ENCODE data around the gene TMEM244.

Gene TMEM244

DNA sequence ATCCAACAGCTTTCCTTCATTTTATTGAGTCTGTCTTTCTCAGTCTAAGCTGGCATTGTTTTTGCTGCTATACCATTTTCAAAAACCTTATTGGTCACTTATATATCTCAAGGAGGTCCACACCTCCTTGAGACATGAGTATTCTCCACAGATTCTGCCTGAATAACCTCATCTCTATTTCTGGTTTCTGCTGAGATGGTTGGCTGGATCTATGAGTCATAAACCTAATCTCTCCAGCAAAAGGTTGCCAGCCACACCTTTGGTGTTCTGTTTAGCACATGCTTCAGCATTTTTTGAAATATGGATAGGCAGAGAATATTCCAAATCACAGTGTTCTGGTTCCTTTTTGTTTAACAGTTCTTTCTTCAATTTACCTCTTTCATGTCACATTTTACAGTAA, 40.8 kb upstream of the TMEM244 start:
- CTCF ChIA-PET: interaction anchor here (1.9 to 2.0 kb wide), 2 partner anchors 8 to 304 kb away, joined by 5 to 7 read pairs; no protein-coding TSS in a partner anchor

DNA sequence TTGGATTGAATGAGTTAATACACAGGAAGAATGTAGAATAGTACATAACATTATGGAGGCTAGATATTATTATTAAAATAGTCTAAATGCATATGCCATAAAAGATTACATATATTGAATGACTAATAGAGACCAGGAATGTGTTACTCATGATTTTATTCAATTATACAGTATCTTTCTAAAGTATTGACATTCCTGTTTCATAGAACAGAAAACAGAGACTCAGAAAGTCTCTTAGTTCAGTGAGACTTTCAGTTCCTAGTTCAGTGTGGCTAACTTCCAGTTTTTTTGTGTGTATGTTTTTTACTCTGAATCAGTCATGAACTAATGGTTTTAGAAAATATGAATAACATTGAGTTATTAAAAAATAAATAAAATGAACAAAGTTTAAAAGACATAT, 34.6 kb upstream of the TMEM244 start:
- ChIA-PET POLR2A (no interaction called here), CTCF (interaction anchor here (0.7 to 3.2 kb wide), 7 partner anchors 8 to 947 kb away, joined by 3 to 13 read pairs (median 5); no protein-coding TSS in a partner anchor)
- H3K4me3 ChIP-seq (ENCODE audit: low read depth, low read length): no peak overlapping the region
- TF ChIP-seq, protein P1, sequence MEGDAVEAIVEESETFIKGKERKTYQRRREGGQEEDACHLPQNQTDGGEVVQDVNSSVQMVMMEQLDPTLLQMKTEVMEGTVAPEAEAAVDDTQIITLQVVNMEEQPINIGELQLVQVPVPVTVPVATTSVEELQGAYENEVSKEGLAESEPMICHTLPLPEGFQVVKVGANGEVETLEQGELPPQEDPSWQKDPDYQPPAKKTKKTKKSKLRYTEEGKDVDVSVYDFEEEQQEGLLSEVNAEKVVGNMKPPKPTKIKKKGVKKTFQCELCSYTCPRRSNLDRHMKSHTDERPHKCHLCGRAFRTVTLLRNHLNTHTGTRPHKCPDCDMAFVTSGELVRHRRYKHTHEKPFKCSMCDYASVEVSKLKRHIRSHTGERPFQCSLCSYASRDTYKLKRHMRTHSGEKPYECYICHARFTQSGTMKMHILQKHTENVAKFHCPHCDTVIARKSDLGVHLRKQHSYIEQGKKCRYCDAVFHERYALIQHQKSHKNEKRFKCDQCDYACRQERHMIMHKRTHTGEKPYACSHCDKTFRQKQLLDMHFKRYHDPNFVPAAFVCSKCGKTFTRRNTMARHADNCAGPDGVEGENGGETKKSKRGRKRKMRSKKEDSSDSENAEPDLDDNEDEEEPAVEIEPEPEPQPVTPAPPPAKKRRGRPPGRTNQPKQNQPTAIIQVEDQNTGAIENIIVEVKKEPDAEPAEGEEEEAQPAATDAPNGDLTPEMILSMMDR (IDR thresholded peaks at IDR 0.05; ENCODE audit: insufficient read depth, low read length, missing control alignments): no peak
- no peak for DNase-seq (ENCODE audit: low read depth, low spot score)

More for the DNA sequence above, 40.8 kb upstream of the TMEM244 start:
- POLR2A ChIA-PET: no interaction called here
- no peak for DNase-seq (ENCODE audit: low read depth, low spot score)
- TF ChIP-seq, protein P1 (IDR thresholded peaks at IDR 0.05; ENCODE audit: insufficient read depth, low read length, missing control alignments): no peak
- H3K4me3 ChIP-seq (ENCODE audit: low read depth, low read length): no peak overlapping the region

GRCh38 chr6:129894921-129895320, 33.8 kb upstream of the TMEM244 start:
- ChIA-PET CTCF (interaction anchor here (1.0 to 3.2 kb wide), 7 partner anchors 8 to 948 kb away, joined by 3 to 13 read pairs (median 6); no protein-coding TSS in a partner anchor), POLR2A (no interaction called here)
- DNase-seq (ENCODE audit: low read depth, low spot score): no peak
- no peak overlapping the region for H3K4me3 ChIP-seq (ENCODE audit: low read depth, low read length)
- TF ChIP-seq, protein P1 (IDR thresholded peaks at IDR 0.05; ENCODE audit: insufficient read depth, low read length, missing control alignments): no peak

DNA sequence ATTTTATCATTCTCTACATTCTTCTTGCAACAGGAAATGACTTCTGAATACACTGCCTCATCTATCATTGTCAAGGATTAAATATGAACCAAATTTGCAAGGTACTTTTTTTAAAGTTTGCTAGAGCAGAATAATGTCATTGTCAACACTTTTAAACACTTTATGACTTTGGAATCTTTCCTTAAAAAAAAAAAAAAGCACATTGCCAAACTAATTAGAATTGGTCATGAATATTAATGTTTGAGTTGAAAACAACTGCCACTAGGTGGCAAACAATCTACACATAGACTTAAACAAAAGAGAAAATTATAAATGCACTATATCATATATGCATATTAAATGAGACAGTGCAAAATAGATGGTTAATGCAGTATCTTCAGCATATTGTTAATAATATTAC, 32.5 kb upstream of the TMEM244 start:
- no peak for DNase-seq (ENCODE audit: low read depth, low spot score)
- no peak overlapping the region for H3K4me3 ChIP-seq (ENCODE audit: low read depth, low read length)
- ChIA-PET POLR2A (no interaction called here), CTCF (interaction anchor here (0.8 to 3.2 kb wide), 16 partner anchors 9 to 296 kb away, joined by 3 to 13 read pairs (median 5); no protein-coding TSS in a partner anchor)
- TF ChIP-seq, protein P1 (IDR thresholded peaks at IDR 0.05; ENCODE audit: insufficient read depth, low read length, missing control alignments): peak; percentile 9

DNA sequence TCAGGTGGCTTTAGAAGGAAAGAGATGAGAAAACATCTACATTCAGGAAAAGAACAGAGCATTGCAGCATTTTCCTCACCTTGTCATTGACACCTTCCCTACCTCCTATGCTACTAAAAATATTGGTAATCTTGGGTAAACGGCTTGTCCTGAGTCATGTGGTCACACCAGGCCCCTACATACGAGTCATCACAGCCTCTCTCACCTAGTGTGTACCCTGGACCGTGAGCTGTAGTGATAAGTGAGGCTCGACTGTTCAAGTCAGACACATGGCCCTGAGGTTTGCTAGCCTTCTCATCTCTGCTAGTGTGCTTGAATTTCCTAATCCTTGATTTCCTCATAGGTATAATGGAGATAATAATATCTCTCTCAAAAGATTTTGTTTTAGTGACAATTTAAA, 29.6 kb upstream of the TMEM244 start:
- DNase-seq (ENCODE audit: low read depth, low spot score): no peak
- POLR2A ChIA-PET: no interaction called here
- no peak overlapping the region for H3K4me3 ChIP-seq (ENCODE audit: low read depth, low read length)
- TF ChIP-seq, protein P1 (IDR thresholded peaks at IDR 0.05; ENCODE audit: insufficient read depth, low read length, missing control alignments): no peak
- CTCF ChIA-PET: interaction anchor here (1.1 to 3.3 kb wide), 3 partner anchors 131 to 293 kb away, joined by 3 to 10 read pairs (median 5); no protein-coding TSS in a partner anchor

DNA sequence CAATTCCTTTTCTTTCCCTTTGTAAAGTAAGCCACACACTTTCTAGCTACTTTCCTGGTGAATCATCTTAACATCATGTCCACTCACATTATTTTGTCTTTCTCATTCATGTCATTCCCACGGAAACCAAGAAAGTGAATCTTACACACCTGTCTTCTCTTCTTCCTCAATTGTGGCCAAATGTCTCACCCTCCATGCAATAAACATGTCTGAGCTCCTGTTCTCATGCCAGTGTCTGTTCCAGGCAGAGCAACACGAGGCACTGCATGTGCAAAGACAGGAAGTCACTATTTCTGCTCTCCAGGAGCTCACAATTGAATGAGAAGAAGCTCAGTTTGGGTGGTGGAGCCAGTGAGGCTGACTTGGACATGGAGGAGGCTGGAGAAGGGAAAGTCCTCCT, 29.0 kb upstream of the TMEM244 start:
- TF ChIP-seq, protein P1 (IDR thresholded peaks at IDR 0.05; ENCODE audit: insufficient read depth, low read length, missing control alignments): no peak
- CTCF ChIA-PET: interaction anchor here (1.1 to 3.3 kb wide), 5 partner anchors 48 to 292 kb away, joined by 3 to 10 read pairs (median 7); no protein-coding TSS in a partner anchor
- POLR2A ChIA-PET: no interaction called here
- DNase-seq (ENCODE audit: low read depth, low spot score): no peak
- no peak overlapping the region for H3K4me3 ChIP-seq (ENCODE audit: low read depth, low read length)
